ENCODE measurements around the gene HMX1.

HMX1 gene

DNA sequence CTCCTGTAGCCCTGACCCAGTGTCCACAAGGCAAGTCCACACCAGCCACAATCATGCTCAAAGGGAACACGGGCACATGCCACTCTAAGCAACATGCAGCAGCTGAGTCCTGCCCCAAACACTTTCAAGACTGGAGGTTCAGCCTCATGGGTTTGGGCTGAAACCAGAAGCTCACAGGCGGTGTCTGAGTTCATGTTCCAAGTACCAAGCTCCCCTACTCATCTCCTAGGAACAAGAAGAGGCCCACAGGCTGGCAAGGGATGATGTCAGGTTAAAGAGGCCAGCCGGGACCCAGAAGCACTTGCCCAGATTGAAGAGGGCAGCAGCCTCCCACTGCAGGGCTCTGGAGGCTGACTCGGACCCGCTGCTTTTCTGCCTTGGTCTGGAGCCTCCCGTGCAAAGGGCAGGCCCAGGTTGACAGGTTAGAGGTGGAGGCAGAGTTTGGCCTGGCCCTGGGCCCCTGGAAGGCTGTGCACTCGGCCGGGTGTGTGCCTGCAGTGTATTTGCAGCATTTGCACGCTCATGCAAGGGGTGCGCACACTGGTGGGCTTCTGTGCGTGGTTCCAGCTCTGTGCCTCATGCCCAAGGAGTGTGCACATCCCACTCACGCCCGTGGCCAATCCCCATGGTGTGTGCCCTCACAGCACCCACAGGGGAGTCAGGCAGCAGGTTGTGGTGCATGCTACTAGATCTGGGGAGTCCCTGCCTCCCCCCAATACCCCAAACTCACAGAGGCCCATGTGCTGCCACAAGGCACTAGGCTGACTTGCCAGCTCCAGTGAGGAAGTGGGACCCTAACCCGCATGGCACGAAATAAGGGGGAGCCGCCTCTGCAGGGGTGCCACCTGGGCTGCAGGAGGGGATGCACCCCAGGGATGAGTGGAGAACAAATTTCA is 2.4 kb downstream of the HMX1 start:
- DNase-seq (ENCODE audit: low read depth in 2 of 2) = no peak

- DNase-seq (ENCODE audit: low read depth in 2 of 2) = no peak
Measured at GRCh38 chr4:8868321-8869001, 3.2 kb downstream of the HMX1 start.

- no peak for DNase-seq (ENCODE audit: low read depth in 2 of 2)
Measured at GRCh38 chr4:8867624-8868320, 3.9 kb downstream of the HMX1 start.

DNA sequence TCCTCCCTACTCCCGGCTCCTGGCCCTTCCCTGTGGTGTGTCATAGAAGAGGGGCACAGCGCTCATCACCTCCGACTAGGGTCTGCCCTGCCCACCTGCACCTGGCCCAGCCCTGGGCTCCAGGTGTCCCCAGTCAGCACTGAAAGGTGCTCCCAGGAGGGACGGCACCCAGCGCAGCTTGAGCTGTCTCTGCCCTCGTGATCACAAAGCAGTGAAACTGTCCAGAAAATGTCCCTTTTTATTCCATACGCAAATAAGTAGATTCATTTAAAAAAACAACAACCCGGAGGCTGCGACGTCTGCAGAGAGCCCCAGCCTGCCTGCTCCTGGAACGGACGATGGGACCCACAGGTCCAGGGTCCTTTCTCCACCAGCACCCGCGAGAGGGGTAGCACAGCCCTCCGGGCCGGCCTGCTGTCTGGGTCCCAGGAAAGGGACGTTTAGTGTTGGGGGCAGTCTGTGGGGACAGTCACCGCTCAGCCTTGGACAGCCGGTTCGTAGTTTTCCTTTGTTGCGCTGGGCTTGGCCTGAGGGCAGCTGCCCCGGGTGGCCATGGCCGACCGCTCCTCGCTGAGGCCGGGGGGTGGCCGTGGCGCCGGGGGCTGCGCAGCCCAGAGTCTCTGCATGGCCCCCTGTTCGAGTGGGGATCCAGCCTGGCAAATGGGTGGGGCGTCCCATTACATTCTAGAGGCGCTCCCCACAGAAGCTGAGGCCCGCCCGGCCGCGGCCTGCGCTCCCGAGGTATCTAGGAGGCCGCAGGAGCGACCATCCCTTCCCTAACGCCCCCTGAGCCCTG is 4.6 kb downstream of the HMX1 start:
- DNase-seq (ENCODE audit: low read depth in 2 of 2) = no peak

- DNase-seq (ENCODE audit: low read depth in 2 of 2) = no peak
Measured at GRCh38 chr4:8866421-8866820, 5.2 kb downstream of the HMX1 start.

GRCh38 chr4:8865681-8866310 is 5.8 kb downstream of the HMX1 start:
- DNase-seq (ENCODE audit: low read depth in 2 of 2) = no peak

DNA sequence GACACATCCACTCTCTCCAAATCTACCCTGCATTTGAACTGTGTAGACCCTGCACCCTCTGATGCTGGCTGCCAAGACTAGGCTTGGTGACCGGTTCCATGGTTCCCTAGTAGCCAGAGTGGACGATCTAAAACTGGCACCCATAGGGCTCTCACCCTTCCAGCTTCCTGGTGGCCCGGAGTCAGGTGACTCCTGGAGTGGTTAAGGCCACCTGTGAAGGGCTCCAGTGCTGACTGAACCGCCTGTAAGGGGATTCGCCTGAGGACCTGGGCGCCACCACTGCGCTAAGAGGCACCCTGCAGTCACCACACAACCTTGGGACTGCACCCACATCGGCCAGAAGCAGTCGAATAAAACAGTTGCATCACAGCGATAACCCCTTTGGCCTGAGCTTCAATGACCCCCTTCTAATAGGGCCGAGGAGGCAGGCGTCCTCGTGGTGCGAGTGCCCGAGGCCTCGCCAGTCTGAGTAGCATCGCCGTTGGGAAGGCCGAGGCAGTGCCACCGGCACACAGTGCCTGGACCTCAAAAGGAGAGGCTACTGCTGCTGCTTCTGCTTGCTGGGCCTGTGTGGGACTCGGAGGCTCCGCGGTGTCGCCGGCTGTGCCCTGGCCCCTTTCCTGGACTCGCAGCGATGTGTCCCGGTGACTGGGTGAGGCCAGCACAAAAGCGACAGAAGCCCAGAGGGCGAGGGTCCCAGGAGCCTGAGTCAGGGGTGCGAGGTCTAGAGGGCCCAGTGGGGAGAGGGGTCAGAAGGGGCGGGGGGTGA is 6.5 kb downstream of the HMX1 start:
- DNase-seq (ENCODE audit: low read depth in 2 of 2) = no peak

DNA sequence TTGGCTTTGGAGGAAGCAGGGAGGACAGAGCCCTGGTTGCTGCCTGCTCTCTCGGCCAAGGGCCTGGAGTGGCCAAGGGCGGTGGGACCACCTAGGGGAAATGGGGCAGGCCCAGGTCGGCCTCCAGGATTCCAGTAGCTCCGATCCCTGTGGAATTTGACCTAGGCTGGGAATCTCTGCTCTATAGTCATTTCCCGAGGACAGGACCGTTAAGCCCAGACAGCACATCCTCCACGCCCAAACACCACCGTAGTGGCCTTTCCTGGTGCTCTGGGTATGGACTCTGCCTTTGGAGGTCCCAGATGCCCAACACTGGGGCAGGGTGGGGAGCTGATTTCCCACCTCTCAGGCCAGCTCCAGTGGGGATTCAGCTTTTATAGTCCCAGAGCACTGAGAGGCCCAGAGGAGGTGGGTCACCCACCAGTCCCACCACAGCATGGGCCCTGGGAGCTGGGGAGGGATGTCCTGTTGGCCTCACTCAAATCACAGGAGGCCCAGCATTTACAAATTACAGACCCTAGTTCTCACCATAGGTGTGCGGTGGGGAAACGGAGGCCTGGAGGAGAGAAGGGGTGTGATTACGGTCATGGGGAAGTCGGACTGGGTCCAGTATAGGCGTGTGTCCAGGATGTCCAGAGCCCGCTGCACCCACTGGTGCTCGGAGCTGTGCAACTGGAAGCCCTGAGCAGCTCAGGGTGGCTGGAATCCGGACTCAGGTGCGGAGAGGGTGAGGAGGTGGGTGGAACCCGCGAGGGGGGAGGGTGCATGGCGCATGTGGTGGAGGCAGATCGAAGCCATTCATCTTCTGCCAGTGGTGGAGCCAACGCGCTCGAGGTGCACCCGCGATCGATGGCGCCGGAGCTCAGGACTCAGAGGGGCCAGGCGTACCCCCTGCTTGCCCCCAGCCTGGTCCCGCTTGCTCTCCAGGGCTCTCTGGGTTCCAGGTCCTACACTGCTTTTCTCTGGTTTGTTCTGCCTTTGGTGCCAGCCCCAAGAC is 7.7 kb downstream of the HMX1 start:
- no peak for DNase-seq (ENCODE audit: low read depth in 2 of 2)

DNA sequence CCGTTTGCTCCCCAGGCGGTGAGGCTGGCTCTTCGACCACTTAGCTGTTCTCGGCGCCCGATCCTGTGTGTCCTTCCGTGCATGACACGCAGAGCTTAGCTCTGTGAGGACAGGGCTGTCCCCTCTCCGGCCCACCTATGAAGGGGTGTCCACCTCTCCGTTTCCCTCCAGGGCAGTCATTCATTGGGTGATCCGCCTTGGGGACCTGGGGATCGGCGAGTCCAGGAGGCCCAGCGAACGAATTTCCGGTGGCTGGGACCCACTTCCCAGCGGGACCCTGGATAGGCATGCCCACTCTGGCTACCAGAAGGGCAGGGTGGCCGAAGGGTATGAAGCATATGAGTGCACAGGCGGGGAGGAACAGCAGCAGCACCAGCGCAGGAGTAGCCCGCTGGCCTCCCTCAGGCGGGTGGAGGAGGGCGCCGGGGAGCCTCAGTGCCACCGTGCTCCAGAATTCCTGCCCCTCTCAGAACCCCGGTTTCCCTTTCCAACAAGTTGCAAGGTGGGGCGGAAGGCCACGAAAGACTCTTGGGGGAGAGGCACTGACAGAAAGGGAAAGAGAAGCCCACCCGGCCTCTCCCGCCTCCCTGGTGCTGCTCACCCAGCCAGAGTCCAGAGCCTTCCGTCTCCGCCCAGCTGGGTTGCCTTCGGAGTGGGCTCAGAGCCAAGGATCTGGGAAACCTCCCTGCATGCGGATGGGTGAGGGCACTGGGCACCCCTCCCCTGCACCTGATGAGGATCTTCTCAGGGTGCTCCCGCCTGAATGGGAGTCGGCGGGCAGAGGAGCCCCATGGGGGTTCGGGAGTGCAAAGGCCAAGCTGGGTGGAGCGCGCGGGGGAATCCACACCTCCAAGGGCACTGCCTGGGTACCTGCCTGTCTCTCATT is 8.6 kb downstream of the HMX1 start:
- no peak for DNase-seq (ENCODE audit: low read depth in 2 of 2)

GRCh38 chr4:8862334-8862733 is 9.3 kb downstream of the HMX1 start:
- no peak for DNase-seq (ENCODE audit: low read depth in 2 of 2)

GRCh38 chr4:8861576-8862295 is 9.9 kb downstream of the HMX1 start:
- no peak for DNase-seq (ENCODE audit: low read depth in 2 of 2)

DNA sequence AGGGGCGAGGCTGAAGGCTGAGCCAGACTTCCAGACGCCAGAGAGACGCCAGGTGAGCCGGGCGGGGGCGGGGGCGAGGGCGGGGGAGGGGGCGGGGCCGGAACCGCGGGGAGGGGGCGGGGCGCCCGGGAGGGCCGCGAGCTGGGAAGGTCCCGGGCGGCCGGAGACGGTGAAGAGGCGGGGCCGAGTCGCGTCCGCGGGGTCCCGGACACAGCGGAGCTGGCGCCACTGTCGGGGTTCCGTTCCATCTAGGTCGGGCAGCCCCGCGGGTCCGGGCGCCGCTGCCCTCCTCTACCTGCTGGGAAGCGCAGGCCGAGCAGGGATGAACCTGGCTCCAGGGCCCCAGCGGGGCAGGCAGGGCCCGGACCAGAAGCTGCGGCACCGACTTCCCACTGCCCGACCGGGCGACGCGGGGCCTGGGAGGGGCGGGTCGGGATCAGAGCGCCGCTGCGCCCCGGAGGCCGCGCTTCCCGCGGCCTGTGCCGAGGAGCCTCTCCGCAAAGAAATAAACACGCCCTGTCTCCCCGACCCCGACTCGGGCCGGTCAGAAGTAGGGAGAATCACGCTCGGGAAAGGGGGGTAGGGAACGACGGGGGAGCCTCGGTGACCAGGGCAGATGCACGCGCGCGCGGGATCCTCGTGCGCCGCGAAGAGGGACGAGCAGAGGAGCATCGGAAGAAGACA is 10.6 kb downstream of the HMX1 start:
- no peak for DNase-seq (ENCODE audit: low read depth in 2 of 2)

GRCh38 chr4:8860096-8860891 is 11.3 kb downstream of the HMX1 start:
- no peak for DNase-seq (ENCODE audit: low read depth in 2 of 2)

DNA sequence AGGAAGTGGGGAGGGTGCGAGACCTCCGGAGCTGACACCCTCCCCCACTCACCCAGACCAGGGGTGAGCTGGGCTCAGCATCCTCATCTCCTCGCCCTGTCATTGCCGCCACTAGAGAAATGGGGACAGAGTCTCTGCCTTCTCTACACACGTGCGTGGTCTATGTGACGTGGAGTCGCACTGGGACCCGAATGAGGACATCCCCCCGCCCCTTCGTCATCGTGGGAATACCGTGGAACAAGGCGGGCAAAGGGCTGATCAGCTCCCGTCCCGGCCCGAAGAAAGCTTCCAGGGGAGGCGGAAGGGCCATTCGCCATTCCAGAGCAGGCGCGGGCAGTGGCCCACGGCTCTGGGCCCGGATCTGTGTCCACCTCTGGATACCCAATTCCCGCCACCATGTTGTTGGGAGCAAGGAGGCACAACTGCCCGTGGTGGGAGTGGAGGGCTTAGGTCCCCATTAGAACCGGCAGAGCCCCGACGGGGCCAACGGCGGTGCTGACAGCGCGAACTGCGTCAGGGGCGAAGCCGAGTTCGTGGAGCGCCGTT is 12.0 kb downstream of the HMX1 start:
- no peak for DNase-seq (ENCODE audit: low read depth in 2 of 2)

GRCh38 chr4:8858701-8859210 is 12.9 kb downstream of the HMX1 start:
- DNase-seq (ENCODE audit: low read depth in 2 of 2) = no peak
